ENCODE measurements around the gene PIRT. TPM values are rescaled to one million over a fixed set of nuclear protein-coding genes. Genes with fewer than 3 reads are reported as not detected.
A peak's percentile ranks its signal among the peaks of the same experiment; 100 is the strongest.
"Not testable (repeated sequence)": the region's sequence is repeated elsewhere in the genome, so short reads cannot be mapped to it uniquely, and the experiment has no call there.

PIRT gene
- 0.10 TPM for total RNA-seq

DNA sequence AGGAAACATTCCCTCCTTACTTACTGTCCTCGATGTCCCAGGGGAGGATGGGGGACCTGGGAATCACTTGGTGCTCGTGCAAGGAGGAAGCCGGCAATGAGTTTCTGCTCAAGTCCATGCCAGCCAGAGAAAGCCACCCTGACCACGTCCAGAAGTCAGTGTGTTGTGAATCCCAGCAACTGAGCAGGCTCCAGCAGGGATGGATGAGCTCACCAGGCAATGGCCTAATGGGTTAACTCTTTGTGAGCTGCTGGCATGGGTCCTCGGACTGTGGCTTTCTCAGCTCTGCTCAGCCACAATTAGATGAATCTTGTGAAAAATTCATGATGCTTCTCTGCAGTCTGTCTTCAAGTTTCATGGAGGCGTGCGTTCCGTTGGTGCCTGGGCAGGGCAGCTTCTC is at the start of gene PIRT:
Gene PIRT, minus strand, starts transcription at position 167 of the 400 bp plus-strand sequence. CDS start 12,442 bp downstream, outside the sequence.
- Histone ChIP-seq H3K9me3 (ENCODE audit: low read depth, low read length) (no peaks in the 10 kb centered on the region), H3K4me1 (ENCODE audit: insufficient read depth, low read length) (no peaks in the 10 kb centered on the region), H3K27me3 (ENCODE audit: insufficient read depth, low read length) (no peaks in the 10 kb centered on the region), H3K4me3 (ENCODE audit: low read length) (no peak within 1 kb of the TSS)

DNA sequence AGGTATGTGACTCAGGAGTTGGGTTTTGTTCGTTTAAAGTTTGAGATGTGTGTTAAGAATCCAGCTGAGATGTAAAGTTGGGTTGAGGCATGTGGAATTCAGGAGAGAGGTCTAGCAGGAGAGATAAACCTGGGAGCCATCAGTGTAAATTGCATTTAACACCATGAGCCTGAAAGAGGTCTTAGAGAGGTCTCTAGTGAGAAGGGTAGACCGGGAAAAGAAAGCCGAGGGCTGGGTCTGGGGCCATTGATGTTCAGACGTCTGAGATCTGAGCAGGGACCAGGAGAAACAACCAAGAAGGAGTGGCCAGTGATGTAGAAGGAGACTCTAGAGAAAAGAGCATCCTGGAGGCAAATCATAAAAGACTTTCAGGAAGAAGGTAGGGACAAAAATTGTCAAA is 44.1 kb upstream of the PIRT start:
- Histone ChIP-seq H3K4me1 (ENCODE audit: insufficient read depth, low read length) (no peaks in the 10 kb centered on the region), H3K4me3 (ENCODE audit: low read length) (no peak overlapping the region), H3K9me3 (ENCODE audit: low read depth, low read length) (no peaks in the 10 kb centered on the region), H3K27me3 (ENCODE audit: insufficient read depth, low read length) (no peaks in the 10 kb centered on the region)

DNA sequence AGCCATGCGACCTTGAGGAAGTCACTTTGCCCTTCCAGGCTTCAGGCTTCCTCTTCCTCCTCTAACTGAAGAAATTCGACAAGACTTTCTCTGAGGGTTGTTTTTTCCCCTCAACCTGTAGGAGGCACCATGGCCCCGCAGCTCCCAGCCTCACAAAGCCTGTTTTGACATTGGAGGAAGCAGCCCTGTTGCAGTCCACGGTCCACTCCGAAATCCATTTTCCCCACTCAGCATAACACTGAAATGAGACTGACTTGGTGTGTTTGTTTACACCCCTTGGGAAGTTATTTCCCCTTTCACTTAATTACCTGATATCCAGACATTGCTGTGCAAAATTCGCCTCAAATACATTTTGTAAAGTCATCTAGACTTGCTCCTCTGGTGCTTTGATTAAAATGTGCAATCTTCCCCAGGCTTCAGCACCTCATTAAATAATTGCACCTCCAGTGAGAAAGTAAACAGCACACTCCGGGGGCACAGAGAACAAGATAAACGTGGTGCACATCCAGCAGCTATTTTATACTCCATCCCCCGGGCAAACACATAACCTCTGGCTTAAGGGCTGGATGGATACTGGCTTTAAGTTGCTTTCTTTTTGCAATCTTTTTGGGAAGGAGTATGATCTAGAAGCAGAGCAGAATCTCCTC is 41.4 kb upstream of the PIRT start:
- Histone ChIP-seq H3K9me3 (ENCODE audit: low read depth, low read length) (no peaks in the 10 kb centered on the region), H3K4me3 (ENCODE audit: low read length) (no peak overlapping the region), H3K27me3 (ENCODE audit: insufficient read depth, low read length) (no peaks in the 10 kb centered on the region), H3K4me1 (ENCODE audit: insufficient read depth, low read length) (no peaks in the 10 kb centered on the region)

DNA sequence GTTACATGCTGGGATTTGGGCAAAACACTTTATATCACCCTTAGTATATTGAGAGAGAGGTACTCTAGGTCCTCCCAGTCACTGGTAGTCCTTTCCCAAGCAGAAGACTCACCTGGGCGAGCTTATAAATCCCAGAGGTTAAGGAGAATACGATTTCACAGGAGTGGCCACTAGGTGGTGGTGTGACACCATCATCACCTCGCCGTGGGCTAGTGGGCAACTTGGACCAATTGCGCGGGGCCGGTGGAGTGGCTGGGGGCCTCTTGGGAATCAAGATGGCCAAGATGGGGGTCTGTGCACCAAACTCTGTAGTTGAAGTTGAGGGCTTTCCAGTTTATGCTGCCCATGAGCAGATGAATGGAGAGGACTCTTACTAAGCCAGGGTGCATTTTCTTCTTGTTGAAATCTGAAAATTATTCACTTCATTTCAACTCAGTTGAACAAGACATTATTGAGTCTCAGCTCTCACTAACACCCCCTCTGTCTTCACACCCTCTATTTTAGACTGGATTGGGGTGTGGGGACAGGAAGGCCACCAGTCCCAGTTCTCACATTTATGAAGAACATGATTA is 38.2 kb upstream of the PIRT start:
- H3K9me3 ChIP-seq (ENCODE audit: low read depth, low read length) = no peaks in the 10 kb centered on the region
- H3K27me3 ChIP-seq (ENCODE audit: insufficient read depth, low read length) = no peaks in the 10 kb centered on the region
- no peaks in the 10 kb centered on the region for H3K4me1 ChIP-seq (ENCODE audit: insufficient read depth, low read length)
- H3K4me3 ChIP-seq (ENCODE audit: low read length) = no peak overlapping the region

DNA sequence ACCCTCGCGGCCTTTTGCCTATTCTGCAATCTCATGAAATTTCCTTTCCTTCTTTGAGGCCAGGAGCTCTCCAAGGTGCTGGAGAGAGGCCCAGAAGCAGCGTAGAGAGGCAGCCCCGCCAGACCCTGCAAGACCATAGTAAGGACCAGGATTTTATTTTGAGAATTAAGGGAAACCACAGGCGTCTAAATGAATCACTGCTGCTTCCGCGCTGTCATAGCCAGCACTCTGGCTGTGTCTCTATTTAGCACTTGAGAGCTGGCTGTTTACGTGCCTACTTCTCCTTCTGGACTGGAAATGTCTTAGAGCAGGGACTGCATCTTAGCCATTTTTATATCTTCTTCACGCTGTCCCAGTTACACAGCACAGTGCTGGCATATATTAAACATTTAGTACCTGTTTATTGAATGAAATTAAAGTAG is 37.6 kb upstream of the PIRT start:
- Histone ChIP-seq H3K9me3 (ENCODE audit: low read depth, low read length) (no peaks in the 10 kb centered on the region), H3K4me1 (ENCODE audit: insufficient read depth, low read length) (no peaks in the 10 kb centered on the region), H3K4me3 (ENCODE audit: low read length) (no peak overlapping the region), H3K27me3 (ENCODE audit: insufficient read depth, low read length) (no peaks in the 10 kb centered on the region)

DNA sequence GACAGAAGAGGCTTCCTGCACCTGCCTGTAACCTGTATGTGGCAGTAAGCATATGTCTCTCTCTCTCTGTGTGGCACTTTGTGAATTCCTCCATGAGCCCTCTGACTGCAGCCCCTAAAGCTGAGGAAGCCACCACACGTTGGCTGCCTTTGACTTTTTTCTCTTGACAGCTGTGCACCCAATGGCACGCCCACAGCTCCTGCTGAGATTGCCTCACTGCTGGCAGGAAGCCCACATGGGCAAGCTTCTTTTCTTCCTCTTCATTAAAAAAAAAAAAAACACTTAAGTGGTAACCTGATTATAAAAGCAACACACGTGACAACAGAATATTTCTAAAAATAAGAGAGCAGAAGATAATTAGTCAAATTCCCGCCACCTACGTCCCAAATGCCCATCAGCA is 34.0 kb upstream of the PIRT start:
- Histone ChIP-seq H3K27me3 (ENCODE audit: insufficient read depth, low read length) (no peaks in the 10 kb centered on the region), H3K9me3 (ENCODE audit: low read depth, low read length) (no peaks in the 10 kb centered on the region), H3K4me3 (ENCODE audit: low read length) (no peak overlapping the region), H3K4me1 (ENCODE audit: insufficient read depth, low read length) (no peaks in the 10 kb centered on the region)

DNA sequence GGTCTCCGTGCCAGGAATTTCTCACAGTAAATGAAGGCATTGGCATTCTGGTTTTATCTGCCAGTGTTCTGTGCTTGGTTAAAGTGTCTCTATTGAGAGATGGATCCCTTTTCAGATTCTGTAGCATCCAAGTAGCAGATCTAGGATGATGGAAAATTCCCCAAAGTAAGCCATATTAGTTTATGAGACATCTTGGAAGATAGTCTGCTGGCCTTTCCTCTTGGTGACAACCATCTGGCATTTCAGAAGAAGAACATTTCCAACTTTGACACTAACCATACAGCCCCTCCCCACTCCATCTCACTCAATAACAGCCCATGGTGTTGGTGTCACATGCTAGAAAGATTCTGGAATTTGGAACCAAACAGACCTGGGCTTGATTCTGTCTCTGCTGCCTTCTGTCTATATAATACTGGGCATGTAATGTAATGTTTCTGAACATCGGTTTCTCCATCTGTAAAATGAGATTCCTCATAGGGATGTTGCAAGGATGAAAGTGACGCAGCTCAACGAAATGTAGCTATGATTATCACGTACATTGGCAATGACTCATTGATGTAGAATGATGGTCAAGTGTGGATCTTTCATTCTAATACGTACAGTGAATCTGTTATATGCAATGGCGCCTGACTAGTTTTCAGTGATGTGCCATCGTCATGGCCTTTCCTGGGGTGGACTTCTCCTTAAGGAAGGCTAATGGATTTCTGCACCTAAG is 32.6 kb upstream of the PIRT start:
- Histone ChIP-seq H3K4me3 (ENCODE audit: low read length) (no peak overlapping the region), H3K4me1 (ENCODE audit: insufficient read depth, low read length) (no peaks in the 10 kb centered on the region), H3K9me3 (ENCODE audit: low read depth, low read length) (no peaks in the 10 kb centered on the region), H3K27me3 (ENCODE audit: insufficient read depth, low read length) (no peaks in the 10 kb centered on the region)

DNA sequence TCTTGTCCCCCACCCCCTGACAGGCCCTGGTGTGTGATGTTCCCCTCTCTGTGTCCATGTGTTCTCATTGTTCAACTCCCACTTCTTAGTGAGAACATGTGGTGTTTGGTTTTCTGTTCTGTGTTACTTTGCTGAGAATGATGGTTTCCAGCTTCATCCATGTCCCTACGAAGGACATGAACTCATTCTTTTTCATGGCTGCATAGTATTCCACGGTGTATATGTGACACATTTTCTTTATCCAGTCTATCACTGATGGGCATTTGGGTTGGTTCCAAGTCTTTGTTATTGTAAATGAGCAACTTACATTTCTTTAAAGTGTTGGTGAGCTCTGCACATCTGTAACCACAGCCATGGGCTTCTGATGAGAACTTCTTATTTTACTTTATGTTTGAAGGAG is 30.9 kb upstream of the PIRT start:
- not testable (repeated sequence) for H3K4me3 ChIP-seq (ENCODE audit: low read length); H3K27me3 ChIP-seq (ENCODE audit: insufficient read depth, low read length); H3K4me1 ChIP-seq (ENCODE audit: insufficient read depth, low read length); H3K9me3 ChIP-seq (ENCODE audit: low read depth, low read length)

DNA sequence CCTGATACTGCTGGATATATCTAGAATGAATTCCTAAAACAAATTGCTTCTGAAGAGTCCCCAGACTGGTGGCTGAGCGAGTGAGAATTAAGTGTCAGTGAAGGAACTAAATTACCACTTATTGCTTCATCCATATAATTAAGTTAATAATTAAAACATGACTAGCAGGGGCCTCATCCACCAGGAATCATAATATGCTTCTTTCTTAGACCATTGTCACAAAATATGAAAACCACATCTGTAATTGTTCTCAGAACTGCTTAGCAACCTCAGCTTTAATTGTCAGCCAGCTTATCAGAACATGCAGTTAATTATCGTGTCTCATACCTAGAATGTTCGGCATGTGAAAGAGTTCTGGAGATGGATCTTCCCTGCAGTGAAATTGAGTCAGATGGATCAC is 21.2 kb upstream of the PIRT start:
- no peaks in the 10 kb centered on the region for H3K9me3 ChIP-seq (ENCODE audit: low read depth, low read length)
- no peaks in the 10 kb centered on the region for H3K4me1 ChIP-seq (ENCODE audit: insufficient read depth, low read length)
- no peak overlapping the region for H3K4me3 ChIP-seq (ENCODE audit: low read length)
- H3K27me3 ChIP-seq (ENCODE audit: insufficient read depth, low read length) = no peaks in the 10 kb centered on the region

DNA sequence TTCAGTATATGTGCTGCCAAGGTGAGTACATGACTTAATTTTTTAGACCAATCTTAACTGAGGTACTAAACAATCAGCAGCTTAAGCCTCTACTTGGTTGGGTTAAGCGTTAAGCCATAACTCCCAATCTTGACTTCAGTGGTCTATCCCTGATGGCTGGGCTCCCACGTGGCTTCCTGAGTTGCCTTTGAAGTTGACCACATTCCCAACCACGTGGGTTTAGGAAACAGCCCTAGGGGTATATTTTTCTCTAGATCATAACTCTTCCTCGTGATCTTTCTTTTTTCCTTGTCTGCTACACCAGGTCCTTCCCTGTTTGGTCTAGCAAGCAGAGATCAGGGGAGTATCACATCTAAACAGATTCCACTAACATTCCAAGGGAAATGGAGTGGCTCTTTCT is 20.1 kb upstream of the PIRT start:
- no peaks in the 10 kb centered on the region for H3K9me3 ChIP-seq (ENCODE audit: low read depth, low read length)
- H3K4me3 ChIP-seq (ENCODE audit: low read length) = no peak overlapping the region
- no peaks in the 10 kb centered on the region for H3K27me3 ChIP-seq (ENCODE audit: insufficient read depth, low read length)
- H3K4me1 ChIP-seq (ENCODE audit: insufficient read depth, low read length) = no peaks in the 10 kb centered on the region

DNA sequence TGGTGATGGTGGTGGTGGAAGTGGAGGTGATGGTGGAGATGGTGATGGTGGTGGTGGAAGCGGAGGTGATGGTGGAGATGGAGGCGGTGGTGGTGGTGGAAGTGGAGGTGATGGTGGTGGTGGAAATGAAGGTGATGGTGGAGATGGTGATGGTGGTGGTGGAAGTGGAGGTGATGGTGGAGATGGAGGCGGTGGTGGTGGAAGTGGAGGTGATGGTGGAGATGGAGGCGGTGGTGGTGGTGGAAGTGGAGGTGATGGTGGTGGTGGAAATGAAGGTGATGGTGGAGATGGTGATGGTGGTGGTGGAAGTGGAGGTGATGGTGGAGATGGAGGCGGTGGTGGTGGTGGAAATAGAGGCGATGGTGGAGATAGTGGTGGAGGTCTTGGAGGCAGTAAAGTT is 8.7 kb upstream of the PIRT start:
- not testable (repeated sequence) for H3K4me3 ChIP-seq (ENCODE audit: low read length); H3K9me3 ChIP-seq (ENCODE audit: low read depth, low read length); H3K27me3 ChIP-seq (ENCODE audit: insufficient read depth, low read length); H3K4me1 ChIP-seq (ENCODE audit: insufficient read depth, low read length)

DNA sequence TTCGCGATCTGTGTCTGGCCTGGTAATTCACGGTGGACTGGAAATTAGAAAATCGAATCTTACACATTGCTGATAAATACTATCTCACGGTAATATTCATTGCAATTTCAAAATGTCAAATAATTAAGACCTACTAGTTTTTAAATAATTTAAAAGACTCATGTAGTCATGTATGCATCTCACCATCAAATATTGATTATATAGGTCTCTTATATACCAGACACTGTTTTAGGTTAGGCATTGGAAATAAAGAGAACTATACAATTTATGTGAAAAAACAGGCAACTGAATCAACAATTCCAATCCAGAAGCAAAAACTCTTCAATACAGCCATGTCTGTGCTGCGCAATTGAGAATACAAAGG is 7.5 kb upstream of the PIRT start:
- H3K27me3 ChIP-seq (ENCODE audit: insufficient read depth, low read length) = no peaks in the 10 kb centered on the region
- peaks cover 6% of the 10 kb centered on the region for H3K4me1 ChIP-seq (ENCODE audit: insufficient read depth, low read length)
- H3K9me3 ChIP-seq (ENCODE audit: low read depth, low read length) = no peaks in the 10 kb centered on the region
- no peak overlapping the region for H3K4me3 ChIP-seq (ENCODE audit: low read length)

DNA sequence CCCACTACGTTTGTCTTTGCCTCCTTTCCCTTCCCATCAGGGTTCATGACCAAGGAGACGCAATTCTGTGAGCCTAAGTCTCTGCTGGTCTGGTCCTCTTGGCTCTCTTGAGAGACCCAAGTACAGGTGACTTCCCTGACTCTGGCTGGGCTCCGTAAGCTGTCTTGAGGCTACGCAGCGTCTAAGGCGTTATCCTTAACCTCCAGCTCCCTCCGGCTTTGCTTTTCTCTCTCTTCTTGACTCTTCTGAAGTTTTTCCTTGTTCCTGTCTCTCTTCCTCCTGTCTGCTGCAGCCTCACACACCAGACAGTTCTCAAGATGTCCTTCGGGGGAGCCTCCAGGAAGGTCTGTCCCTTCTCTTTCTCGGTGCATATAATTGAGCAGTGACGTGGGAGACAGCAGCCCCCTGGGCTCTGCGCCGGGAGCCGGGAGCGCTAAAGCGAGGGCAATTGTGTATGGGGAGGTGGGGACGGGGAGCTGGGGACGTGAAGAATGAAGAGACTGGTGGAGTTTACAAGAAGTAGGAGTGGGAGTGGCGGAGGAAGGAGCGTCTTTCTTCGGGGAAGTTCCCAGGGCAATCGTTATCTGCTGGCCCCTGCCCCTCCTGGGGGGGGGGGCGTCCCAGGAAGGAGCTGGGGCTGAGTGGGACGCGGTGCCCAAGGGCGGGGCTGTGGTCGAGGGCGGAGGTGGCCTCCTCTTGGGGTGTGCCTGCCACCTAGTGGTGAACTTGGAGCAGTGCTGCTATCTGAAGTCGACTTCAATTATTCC is 6.9 kb upstream of the PIRT start:
- Histone ChIP-seq H3K27me3 (ENCODE audit: insufficient read depth, low read length) (no peaks in the 10 kb centered on the region), H3K4me1 (ENCODE audit: insufficient read depth, low read length) (peaks cover 6% of the 10 kb centered on the region), H3K9me3 (ENCODE audit: low read depth, low read length) (no peaks in the 10 kb centered on the region), H3K4me3 (ENCODE audit: low read length) (peak overlapping the region; percentile 26)

DNA sequence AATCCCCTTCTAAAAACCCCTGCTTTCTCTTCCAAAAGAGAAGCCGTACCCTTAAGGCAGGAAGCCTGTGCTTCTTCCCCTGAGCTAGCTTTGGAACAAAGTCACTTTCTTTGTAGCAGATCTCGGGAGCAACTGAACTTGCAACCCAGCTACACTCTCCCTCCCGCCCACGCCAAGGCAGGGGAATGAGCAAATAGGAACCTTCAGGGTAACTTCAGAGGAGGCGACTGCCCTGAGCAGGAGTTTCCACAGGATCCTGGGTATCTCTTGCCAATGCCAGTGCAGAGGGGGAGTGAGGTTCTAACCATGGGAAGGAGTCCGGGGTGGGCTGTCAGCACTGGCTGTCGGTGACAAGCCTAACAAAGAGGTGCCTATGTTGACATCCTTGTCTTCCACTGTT is 5.9 kb upstream of the PIRT start:
- no peaks in the 10 kb centered on the region for H3K27me3 ChIP-seq (ENCODE audit: insufficient read depth, low read length)
- no peak overlapping the region for H3K4me3 ChIP-seq (ENCODE audit: low read length)
- H3K9me3 ChIP-seq (ENCODE audit: low read depth, low read length) = no peaks in the 10 kb centered on the region
- peaks cover 6% of the 10 kb centered on the region for H3K4me1 ChIP-seq (ENCODE audit: insufficient read depth, low read length)

DNA sequence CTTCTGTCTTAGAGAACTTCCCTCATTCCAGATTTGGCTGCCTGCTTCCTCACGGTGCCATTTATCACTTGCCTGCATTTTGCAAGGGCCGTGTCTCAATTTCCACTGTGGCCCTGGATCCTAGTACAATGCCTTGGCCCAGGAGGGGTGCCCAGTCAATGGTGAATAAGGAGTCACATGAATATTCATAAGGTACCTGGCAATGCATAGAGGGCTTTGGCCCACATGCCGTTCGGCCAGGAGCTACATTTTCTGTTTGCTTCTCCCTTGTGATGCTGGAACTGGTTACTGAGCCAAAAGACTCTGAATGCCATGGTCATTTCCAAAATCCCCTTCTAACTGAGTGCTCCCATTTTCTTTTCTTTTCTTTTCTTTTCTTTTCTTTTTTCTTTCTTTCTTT is 4.8 kb upstream of the PIRT start:
- Histone ChIP-seq H3K9me3 (ENCODE audit: low read depth, low read length) (no peaks in the 10 kb centered on the region), H3K4me1 (ENCODE audit: insufficient read depth, low read length) (peaks cover 6% of the 10 kb centered on the region), H3K27me3 (ENCODE audit: insufficient read depth, low read length) (no peaks in the 10 kb centered on the region), H3K4me3 (ENCODE audit: low read length) (no peak overlapping the region)
